H1 (cell line): ENCODE measurements around the gene CD34. TPM values are rescaled to one million over a fixed set of nuclear protein-coding genes. Genes with fewer than 3 reads are reported as not detected.
A peak's percentile ranks its signal among the peaks of the same experiment; 100 is the strongest.

Experiments used
- CTCF ChIA-PET: fragments of 300-600 bp; sonication (Branson Sonifier 250); formaldehyde crosslinking; loops from one replicate; lab custom pipeline; 2021; ENCODE audit not compliant: partially characterized antibody; lab: Charles Lee
- POLR2A ChIA-PET: fragments of 300-600 bp; sonication (Branson Sonifier 250); formaldehyde crosslinking; loops from one replicate; lab custom pipeline; 2021; ENCODE audit warnings: inconsistent platforms; ENCODE audit not compliant: partially characterized antibody; lab: Charles Lee
- DNase-seq, 2 experiments: peaks; one replicate each; pipeline versions ENCODE4 v3.0.0 to v3.0.0-alpha.2; 2010 to 2022; ENCODE audit warnings: low spot score in 2 of 2, low read depth in 1 of 2, mixed read lengths in 1 of 2
- FAIRE-seq: peaks from 2 replicates; lab custom pipeline; 2011; peaks lifted over from hg19 to GRCh38; lab: Jason Lieb, UNC
- H2AFZ ChIP-seq: 2 replicates; pipeline ENCODE4 v1.8.1; 2012; ENCODE audit warnings: low read length, inconsistent platforms
- H2AK5ac ChIP-seq: 2 replicates; pipeline ENCODE4 v1.6.1; 2013; ENCODE audit warnings: low read depth, low read length
- H2BK120ac ChIP-seq: replicated peaks from 2 replicates; pipeline ENCODE3; 2013; ENCODE audit warnings: low read depth, low read length, inconsistent platforms
- H2BK12ac ChIP-seq: 2 replicates; pipeline ENCODE4 v1.6.1; 2013; ENCODE audit warnings: low read depth, low read length
- H2BK15ac ChIP-seq: 2 replicates; pipeline ENCODE4 v1.6.1; 2013; ENCODE audit warnings: low read length
- H2BK20ac ChIP-seq: 2 replicates; pipeline ENCODE4 v1.6.1; 2013; ENCODE audit warnings: low read length
- H2BK5ac ChIP-seq: 2 replicates; pipeline ENCODE4 v1.6.1; 2013; ENCODE audit warnings: low read depth, low read length
- H3K14ac ChIP-seq: 2 replicates; pipeline ENCODE4 v1.6.1; 2013; ENCODE audit warnings: inconsistent platforms; ENCODE audit not compliant: insufficient read length
- H3K18ac ChIP-seq: 2 replicates; pipeline ENCODE4 v1.6.1; 2013; ENCODE audit warnings: low read length; ENCODE audit errors: extremely low read depth
- H3K23ac ChIP-seq: 2 replicates; pipeline ENCODE4 v1.6.1; 2013; ENCODE audit warnings: inconsistent platforms; ENCODE audit not compliant: insufficient read length
- H3K23me2 ChIP-seq: 2 replicates; pipeline ENCODE4 v1.6.1; 2013; ENCODE audit warnings: low read depth, low read length
- H3K27ac ChIP-seq: 2 replicates; pipeline ENCODE4 v1.6.1; 2011; ENCODE audit warnings: low read depth, low read length, inconsistent platforms
- H3K27me3 ChIP-seq, 4 experiments: replicated peaks in 1 of 4; 1 replicate in 1 of 4; 2 replicates in 3 of 4; pipeline versions ENCODE4 v1.6.1 to v1.8.1; 2011 to 2013; ENCODE audit warnings: low read length in 3 of 4, mild to moderate bottlenecking in 3 of 4, inconsistent platforms in 2 of 4, mixed read lengths in 2 of 4, moderate library complexity in 1 of 4; ENCODE audit not compliant: control insufficient read depth in 3 of 4, insufficient read depth in 3 of 4; ENCODE audit errors: extremely low read depth in 1 of 4
- H3K36me3 ChIP-seq, 4 experiments: 2 replicates each; pipeline versions ENCODE4 v1.6.1 to v1.8.1; 2011 to 2013; ENCODE audit warnings: mild to moderate bottlenecking in 4 of 4, low read length in 3 of 4, moderate library complexity in 2 of 4, control low read depth in 1 of 4, inconsistent platforms in 1 of 4; ENCODE audit not compliant: insufficient read depth in 4 of 4, control insufficient read depth in 2 of 4
- H3K4ac ChIP-seq: replicated peaks from 2 replicates; pipeline ENCODE3; 2013; ENCODE audit warnings: low read length, low read depth, mixed read lengths, inconsistent platforms; ENCODE audit not compliant: insufficient read length
- H3K4me1 ChIP-seq, 4 experiments: replicated peaks in 1 of 4; 1 replicate in 1 of 4; 2 replicates in 3 of 4; pipeline versions ENCODE4 v1.6.1 to v1.8.1; 2011 to 2013; ENCODE audit warnings: low read length in 3 of 4, inconsistent platforms in 2 of 4, mixed read lengths in 1 of 4; ENCODE audit not compliant: insufficient read depth in 4 of 4, control insufficient read depth in 3 of 4
- H3K4me2 ChIP-seq, 2 experiments: 2 replicates each; pipeline versions ENCODE4 v1.6.1 to v1.8.1; 2011 to 2013; ENCODE audit warnings: low read depth in 2 of 2, low read length in 2 of 2, control low read depth in 1 of 2, inconsistent platforms in 1 of 2, mild to moderate bottlenecking in 1 of 2; ENCODE audit not compliant: insufficient read depth in 1 of 2
- H3K4me3 ChIP-seq, 4 experiments: fragments of 200-600, 300-600 bp in 1 of 4; sonication (generic), shearing (Covaris generic), sonication (Bioruptor Twin) in 1 of 4; 2 replicates each; pipeline versions ENCODE4 v1.5.1 to v1.8.1; 2011 to 2016; ENCODE audit warnings: low read length in 4 of 4, low read depth in 3 of 4, control low read depth in 2 of 4, inconsistent platforms in 2 of 4, mild to moderate bottlenecking in 2 of 4, mixed read lengths in 1 of 4, moderate library complexity in 1 of 4; ENCODE audit not compliant: insufficient read depth in 2 of 4; ENCODE audit errors: extremely low read depth in 1 of 4
- H3K56ac ChIP-seq: replicated peaks from 2 replicates; pipeline ENCODE3; 2013; ENCODE audit warnings: low read depth, mild to moderate bottlenecking, mixed read lengths, low read length, inconsistent platforms; ENCODE audit not compliant: insufficient read length
- H3K79me1 ChIP-seq: 2 replicates; pipeline ENCODE4 v1.6.1; 2013; ENCODE audit warnings: low read depth, low read length, control low read depth
- H3K79me2 ChIP-seq, 2 experiments: 2 replicates each; pipeline versions ENCODE4 v1.6.1 to v1.8.1; 2012 to 2013; ENCODE audit warnings: low read length in 2 of 2, mild to moderate bottlenecking in 2 of 2, inconsistent platforms in 1 of 2; ENCODE audit not compliant: insufficient read depth in 2 of 2, control insufficient read depth in 1 of 2
- H3K9ac ChIP-seq, 4 experiments: replicated peaks in 1 of 4; 1 replicate in 1 of 4; 2 replicates in 3 of 4; pipeline versions ENCODE4 v1.6.1 to v1.8.1; 2011 to 2013; ENCODE audit warnings: low read depth in 3 of 4, low read length in 3 of 4, control low read depth in 2 of 4, mild to moderate bottlenecking in 2 of 4, moderate library complexity in 2 of 4, inconsistent platforms in 1 of 4; ENCODE audit errors: extremely low read depth in 1 of 4
- H3K9me3 ChIP-seq, 2 experiments: 2 replicates each; pipeline versions ENCODE4 v1.6.1 to v1.8.1; 2012 to 2013; ENCODE audit warnings: mild to moderate bottlenecking in 2 of 2, moderate library complexity in 2 of 2, control low read depth in 1 of 2, inconsistent platforms in 1 of 2, low read depth in 1 of 2, low read length in 1 of 2, mixed read lengths in 1 of 2; ENCODE audit not compliant: insufficient read depth in 2 of 2
- H4K20me1 ChIP-seq, 2 experiments: replicated peaks in 1 of 2; 2 replicates each; pipeline versions ENCODE3 to v1.8.1; 2011 to 2013; ENCODE audit warnings: inconsistent platforms in 2 of 2, low read length in 2 of 2, mild to moderate bottlenecking in 1 of 2; ENCODE audit not compliant: insufficient read depth in 2 of 2, control insufficient read depth in 1 of 2
- H4K5ac ChIP-seq: 2 replicates; pipeline ENCODE4 v1.6.1; 2013; ENCODE audit warnings: low read length, low read depth, mixed read lengths, inconsistent platforms; ENCODE audit not compliant: insufficient read length
- H4K8ac ChIP-seq: 2 replicates; pipeline ENCODE4 v1.8.0; 2013; ENCODE audit warnings: mild to moderate bottlenecking, moderate library complexity, low read length, inconsistent platforms; ENCODE audit not compliant: insufficient read depth; ENCODE audit errors: extremely low read depth
- H4K91ac ChIP-seq: replicated peaks from 2 replicates; pipeline ENCODE3; 2013; ENCODE audit warnings: low read length, mixed read lengths, inconsistent platforms; ENCODE audit not compliant: insufficient read length
- CEBPB ChIP-seq: IDR thresholded peaks from 2 replicates; pipeline ENCODE4 v1.6.1; 2012; ENCODE audit warnings: low read depth, low read length
- WGBS, 2 experiments: shearing (Covaris generic) in 1 of 2; methylation state at CpG; one replicate each; pipeline versions ENCODE4 v1.1.6 to v1.1.7; 2013 to 2015; ENCODE audit warnings: low lambda C conversion rate in 2 of 2, mixed read lengths in 2 of 2, inconsistent platforms in 1 of 2, low coverage in 1 of 2, missing lambda C conversion rate in 1 of 2; ENCODE audit not compliant: insufficient replicate concordance in 2 of 2, insufficient coverage in 1 of 2, insufficient read length in 1 of 2; ENCODE audit errors: extremely low coverage in 1 of 2, missing lambda C conversion rate in 1 of 2; 5-methylcytosine and 5-hydroxymethylcytosine counted together
- polyA plus RNA-seq, 7 experiments: library from polyadenylated mRNA; depleted of rRNA in 3 of 7; stranded (reverse) in 5 of 7; unstranded in 2 of 7; fragments of >200 nt in 5 of 7; fragments of 200-250 nt in 2 of 7; gene quantifications; 1 replicate in 5 of 7; 2 replicates in 1 of 7; 4 replicates in 1 of 7; pipeline versions ENCODE4 v1.2.1 to v1.2.3, GENCODE V29; 2011 to 2013; ENCODE audit warnings: missing spikeins in 2 of 7, mixed read lengths in 2 of 7
- total RNA-seq: library from RNA; stranded (reverse); fragmentation: NEBNext Ultra II Directional; extraction: Animal tissue kit (Norgen Biotek cat#: 25700); gene quantifications from 2 replicates; pipeline ENCODE4 v1.2.1, GENCODE V29; 2021

The CD34 gene
- total and polyA plus RNA-seq, 2 of the 8 experiments (the other 6 are each of a cell fraction or from before 2014, with no cell fraction given) = 0.39 to 0.54 TPM

GRCh38 chr1:207887542-207888201 is 23.3 kb downstream of the CD34 start:
- no peak for TF ChIP-seq CEBPB
- Histone ChIP-seq H3K23ac (no peak overlapping the region), H2AFZ (0 out of 2 replicates have a peak overlapping the region, but pooled peaks have one; percentile 9), H4K20me1 (no peaks in the 10 kb centered on the region), H2BK15ac (no peak overlapping the region), H4K91ac (no peak overlapping the region), H3K79me1 (no peaks in the 10 kb centered on the region), H3K18ac (no peak overlapping the region), H3K4me3 (no peak overlapping the region), H3K27me3 (no peaks in the 10 kb centered on the region; a peak in 2 of 7 replicates), H2AK5ac (no peak overlapping the region), H3K56ac (no peak overlapping the region), H2BK5ac (no peak overlapping the region; the same call in 1 of the 2 replicates), H3K23me2 (no peaks in the 10 kb centered on the region), H3K4me2 (no peak overlapping the region), H3K36me3 (no peaks in the 10 kb centered on the region), H4K5ac (no peak overlapping the region), H2BK120ac (no peak overlapping the region), H4K8ac (no peak overlapping the region; the same call in 1 of the 2 replicates), H3K14ac (no peak overlapping the region), H3K79me2 (no peaks in the 10 kb centered on the region), H2BK20ac (no peak overlapping the region), H3K9me3 (no peaks in the 10 kb centered on the region), H3K4ac (no peak overlapping the region), H3K9ac (no peak overlapping the region), H2BK12ac (peak overlapping the region; percentile 79; the same call in 1 of the 2 replicates), H3K4me1 (no peaks in the 10 kb centered on the region; a peak in 1 of 7 replicates), H3K27ac (no peak overlapping the region)
- FAIRE-seq (no peak), DNase-seq (no peak)
- ChIA-PET POLR2A (interaction anchor here (0.9 kb wide), 1 partner anchor 75 kb away, joined by 3 read pairs; no protein-coding TSS in a partner anchor), CTCF (interaction anchor here (0.7 to 10.0 kb wide), 25 partner anchors 10 to 322 kb away, joined by 3 to 223 read pairs (median 9); no protein-coding TSS in a partner anchor)
- 90% methylated on average over 18 of the region's 19 CpGs; no CpG with 5 or more reads in 1 of the 2 experiments for WGBS, 2 experiments
